Breast epithelium (tissue), 4 donors: ENCODE measurements around the gene SFTA2. TPM values are rescaled to one million over a fixed set of nuclear protein-coding genes. Genes with fewer than 3 reads are reported as not detected.

Experiments
- DNase-seq, 2 donors: peaks; one replicate each; pipeline ENCODE4 v3.0.0-alpha.2; 2019; ENCODE audit warnings: low spot score in 2 of 2
- H3K27ac ChIP-seq, 2 donors: fragments of 200-600 bp; sonication (generic) in 1 of 2; one replicate each; pipeline ENCODE4 v1.5.1; 2016 to 2019; ENCODE audit warnings: mild to moderate bottlenecking in 1 of 2
- H3K27me3 ChIP-seq, 2 donors: fragments of 200-600 bp; sonication (generic) in 1 of 2; one replicate each; pipeline versions ENCODE4 v1.5.1 to v1.6.0; 2017 to 2019; ENCODE audit warnings: control low read depth in 1 of 2, mild to moderate bottlenecking in 1 of 2
- H3K36me3 ChIP-seq: fragments of 200-600 bp; one replicate; pipeline ENCODE4 v1.5.1; 2019
- H3K4me1 ChIP-seq, 2 donors: fragments of 200-600 bp; sonication (generic); one replicate each; pipeline ENCODE4 v1.5.1; 2016 to 2019; ENCODE audit warnings: control low read depth in 1 of 2
- H3K4me3 ChIP-seq, 3 donors: fragments of 200-600 bp; sonication (generic); 1 replicate in 2 of 3; 2 replicates in 1 of 3; pipeline ENCODE4 v1.5.1; 2016 to 2019; ENCODE audit warnings: mild to moderate bottlenecking in 3 of 3, moderate library complexity in 2 of 3
- H3K9me3 ChIP-seq, 2 donors: fragments of 200-600 bp; sonication (generic) in 1 of 2; one replicate each; pipeline ENCODE4 v1.5.1; 2016 to 2019; ENCODE audit warnings: control low read depth in 1 of 2
- CTCF ChIP-seq, 3 donors: fragments of 450-650 bp; IDR thresholded peaks; one replicate each; pipeline ENCODE4 v1.5.1; 2016 to 2017; ENCODE audit warnings: antibody characterized with exemption in 3 of 3, mild to moderate bottlenecking in 3 of 3, moderate library complexity in 3 of 3
- POLR2A ChIP-seq: fragments of 450-650 bp; IDR thresholded peaks from one replicate; pipeline ENCODE4 v1.6.1; 2016; ENCODE audit warnings: antibody characterized with exemption, mild to moderate bottlenecking, moderate library complexity
- POLR2AphosphoS5 ChIP-seq, 3 donors: sonication (generic); formaldehyde crosslinking; IDR thresholded peaks; one replicate each; pipeline ENCODE4 v1.6.1; 2017; ENCODE audit warnings: antibody characterized with exemption in 3 of 3
- intact Hi-C: fragments of 100-400 bp; cut with DNase I; formaldehyde crosslinking; loops from one replicate; pipeline ENCODE4 v1.15.1; 2023; ENCODE audit warnings: low total_unique reads
- total RNA-seq, 3 donors: library from RNA; depleted of rRNA; stranded (reverse); fragments of >200 nt; gene quantifications; one replicate each; pipeline ENCODE4 v1.1.0, GENCODE V29; 2016

Gene SFTA2
- total RNA-seq, 3 donors from 2014 or later, result not detected

GRCh38 chr6:30893001-30893591, 38.9 kb downstream of the SFTA2 start:
- Histone ChIP-seq H3K9me3 (no peaks in the 10 kb centered on the region), H3K27ac (no peak overlapping the region), H3K36me3 (no peaks in the 10 kb centered on the region), H3K4me3 (no peak overlapping the region), H3K27me3 (no peaks in the 10 kb centered on the region), H3K4me1 (peaks cover 0 to 3% of the 10 kb centered on the region in 2 donors)
- intact Hi-C loops, result no loop called here
- no peak for TF ChIP-seq POLR2A
- DNase-seq, result no peak

- no peak for DNase-seq
- Histone ChIP-seq H3K4me1 (peaks cover 0 to 3% of the 10 kb centered on the region in 2 donors), H3K4me3 (no peak overlapping the region), H3K36me3 (no peaks in the 10 kb centered on the region), H3K9me3 (no peaks in the 10 kb centered on the region), H3K27ac (no peak overlapping the region), H3K27me3 (no peaks in the 10 kb centered on the region)
- intact Hi-C loops, result no loop called here
- TF ChIP-seq POLR2AphosphoS5 (IDR thresholded peaks at IDR 0.05) (no peak), CTCF (IDR thresholded peaks at IDR 0.05) (no peak)
Observed at GRCh38 chr6:30891816-30892538, 40.0 kb downstream of the SFTA2 start.

- intact Hi-C loops, result no loop called here
- TF ChIP-seq CTCF (IDR thresholded peaks at IDR 0.05), result no peak
- no peak for TF ChIP-seq POLR2A
- TF ChIP-seq POLR2AphosphoS5 (IDR thresholded peaks at IDR 0.05), result no peak
- DNase-seq, result no peak
- Histone ChIP-seq H3K4me3 (no peak overlapping the region), H3K36me3 (no peaks in the 10 kb centered on the region), H3K27ac (peak overlapping the region; percentile 19 to 69), H3K27me3 (no peaks in the 10 kb centered on the region), H3K9me3 (no peaks in the 10 kb centered on the region), H3K4me1 (peaks cover 0 to 3% of the 10 kb centered on the region in 2 donors)
Observed at GRCh38 chr6:30891450-30891723, 40.6 kb downstream of the SFTA2 start.

GRCh38 chr6:30890646-30891449, 41.1 kb downstream of the SFTA2 start:
- H3K9me3 ChIP-seq, result no peaks in the 10 kb centered on the region
- H3K27ac ChIP-seq, result peak overlapping the region; percentile 19 to 69
- no peak for DNase-seq
- peaks cover 0 to 3% of the 10 kb centered on the region in 2 donors for H3K4me1 ChIP-seq
- no peaks in the 10 kb centered on the region for H3K27me3 ChIP-seq
- intact Hi-C loops, result no loop called here
- TF ChIP-seq POLR2AphosphoS5 (IDR thresholded peaks at IDR 0.05), result no peak
- no peak for TF ChIP-seq POLR2A
- H3K36me3 ChIP-seq, result no peaks in the 10 kb centered on the region
- no peak overlapping the region for H3K4me3 ChIP-seq

GRCh38 chr6:30889921-30890645, 41.9 kb downstream of the SFTA2 start:
- Histone ChIP-seq H3K36me3 (no peaks in the 10 kb centered on the region), H3K27ac (peak overlapping the region; percentile 69 to 98), H3K4me3 (no peak overlapping the region), H3K4me1 (peaks cover 0 to 3% of the 10 kb centered on the region in 2 donors), H3K27me3 (no peaks in the 10 kb centered on the region), H3K9me3 (no peaks in the 10 kb centered on the region)
- intact Hi-C loops, result loop anchor here (5.0 kb wide), 1 partner anchor 163 kb away; no protein-coding TSS in a partner anchor
- no peak for TF ChIP-seq CTCF (IDR thresholded peaks at IDR 0.05)
- TF ChIP-seq POLR2AphosphoS5 (IDR thresholded peaks at IDR 0.05), result no peak
- no peak for TF ChIP-seq POLR2A
- peak in 1 of 2 donors; percentile 68 for DNase-seq
